CD4-positive, alpha-beta T cell treated with Interferon gamma for 1 hour (primary cell): ENCODE measurements around the gene DNAJC27.

Experiments
- DNase-seq: peaks from one replicate; pipeline ENCODE4 v3.0.0-alpha.2; 2020

The DNAJC27 gene

DNA sequence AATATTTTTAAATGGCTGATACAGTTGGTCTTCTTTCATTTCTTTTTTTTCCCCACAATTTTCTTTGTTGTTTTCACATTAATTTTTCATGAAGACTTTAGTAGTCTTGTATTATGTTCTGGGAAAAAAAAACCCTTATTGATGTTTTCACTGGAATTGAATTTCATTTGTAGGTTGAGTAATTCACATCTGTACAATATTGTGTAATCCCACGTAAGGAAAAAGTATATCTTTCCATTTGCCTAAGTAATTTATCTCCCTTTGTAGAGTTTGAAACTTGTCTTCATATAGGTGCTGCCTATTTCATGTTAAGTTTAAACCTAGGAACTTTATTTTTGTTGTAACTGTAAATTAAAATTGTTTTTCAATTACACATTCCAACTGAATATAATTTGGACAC, 2.0 kb downstream of the DNAJC27 start:
- DNase-seq, result no peak

DNA sequence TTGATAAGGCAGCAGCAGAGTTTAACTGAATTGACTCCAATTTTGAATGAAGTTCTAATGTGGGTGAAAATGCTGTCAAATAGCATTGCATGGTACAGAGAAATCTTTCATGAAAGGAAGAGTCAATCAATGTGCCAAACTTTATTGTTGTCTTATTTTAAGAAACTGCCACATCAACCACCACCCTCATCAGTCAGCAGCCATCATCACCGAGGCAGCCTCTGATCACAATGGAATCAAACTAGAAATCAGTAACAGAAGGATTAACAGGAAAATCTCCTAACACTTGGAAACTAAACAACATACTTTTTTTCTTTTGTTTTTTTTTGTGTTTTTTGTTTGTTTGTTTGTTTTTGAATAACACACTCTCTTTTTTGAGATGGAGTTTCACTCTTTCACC, 9.9 kb downstream of the DNAJC27 start:
- DNase-seq, result no peak

DNA sequence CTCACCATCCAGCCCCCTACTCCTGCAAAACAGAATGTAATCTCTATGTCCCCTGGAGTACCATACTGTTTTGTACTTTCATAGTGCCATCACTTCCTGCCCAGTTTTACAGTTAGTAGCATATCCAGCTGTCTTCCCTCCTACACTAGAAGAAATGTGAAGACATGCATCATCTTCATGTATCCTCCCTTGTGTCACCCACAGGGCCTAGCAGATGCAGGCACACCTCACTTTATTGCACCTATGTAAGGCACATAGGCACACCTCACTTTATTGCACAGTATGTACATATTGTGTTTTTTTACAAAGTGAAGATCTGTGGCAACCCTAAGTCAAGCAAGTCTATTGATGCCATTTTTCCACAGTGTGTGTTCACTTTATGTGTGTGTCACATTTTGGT, 12.0 kb downstream of the DNAJC27 start:
- no peak for DNase-seq

DNA sequence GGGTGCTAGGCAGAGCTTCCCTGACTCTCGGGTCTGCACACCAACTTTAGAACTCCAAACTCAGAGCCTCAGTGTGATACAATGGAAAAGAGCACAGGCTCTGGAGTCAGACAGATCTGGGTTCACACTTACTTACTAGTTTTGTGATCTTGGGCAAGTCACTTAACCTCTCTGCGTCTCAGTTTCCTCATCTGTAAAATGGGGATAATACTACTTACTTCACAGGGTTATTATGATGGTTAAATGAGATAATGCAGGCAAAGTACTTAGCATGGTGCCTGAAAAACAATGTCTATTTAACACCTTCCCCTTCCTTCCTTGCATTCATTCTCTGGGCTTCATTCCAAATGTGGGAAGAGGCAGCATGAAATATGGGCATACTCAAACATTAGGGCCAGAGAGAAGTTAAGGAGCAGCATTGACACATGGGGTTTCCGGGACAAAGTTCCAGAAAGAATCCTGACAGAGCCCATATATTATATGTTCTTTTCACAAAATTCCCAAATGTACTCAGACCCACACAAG, 13.3 kb downstream of the DNAJC27 start:
- DNase-seq, result no peak

DNA sequence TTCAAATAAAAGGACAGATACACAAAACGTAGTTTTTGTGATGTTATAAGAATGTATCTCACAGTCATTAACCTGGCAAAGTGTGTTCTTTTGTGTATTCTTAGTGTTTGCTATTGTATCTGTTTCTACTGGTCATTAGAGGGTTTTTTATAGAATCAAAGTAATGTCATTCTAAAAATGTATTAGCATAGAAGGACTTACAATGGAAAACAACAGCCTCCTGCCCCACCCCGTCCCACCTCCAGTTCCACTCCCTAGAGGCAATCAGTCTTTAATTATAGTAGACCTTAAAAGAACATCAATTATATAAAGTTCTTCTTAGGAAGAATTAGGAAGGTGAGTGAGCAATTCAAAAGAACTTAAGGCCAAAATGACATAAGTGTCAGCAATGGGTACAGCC, 13.8 kb downstream of the DNAJC27 start:
- no peak for DNase-seq

DNA sequence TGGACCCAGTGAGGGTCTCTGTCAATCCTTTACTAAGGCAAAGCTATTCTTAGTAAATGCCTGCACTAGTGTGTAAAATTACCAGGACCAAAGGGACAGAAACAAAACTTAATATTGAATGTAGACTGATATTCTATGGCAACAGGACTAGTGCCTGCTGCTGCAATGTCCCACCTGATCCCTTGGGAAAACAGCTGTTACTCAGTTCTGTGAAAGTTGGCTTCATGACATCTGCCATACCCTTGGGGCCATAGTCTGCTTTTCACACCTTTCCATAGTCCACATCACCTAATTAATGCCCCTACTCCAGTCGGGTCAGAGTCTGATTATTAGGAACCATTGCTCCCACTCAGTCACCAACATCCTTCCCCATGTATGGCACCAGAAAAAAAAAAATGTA, 14.5 kb downstream of the DNAJC27 start:
- DNase-seq, result no peak

DNA sequence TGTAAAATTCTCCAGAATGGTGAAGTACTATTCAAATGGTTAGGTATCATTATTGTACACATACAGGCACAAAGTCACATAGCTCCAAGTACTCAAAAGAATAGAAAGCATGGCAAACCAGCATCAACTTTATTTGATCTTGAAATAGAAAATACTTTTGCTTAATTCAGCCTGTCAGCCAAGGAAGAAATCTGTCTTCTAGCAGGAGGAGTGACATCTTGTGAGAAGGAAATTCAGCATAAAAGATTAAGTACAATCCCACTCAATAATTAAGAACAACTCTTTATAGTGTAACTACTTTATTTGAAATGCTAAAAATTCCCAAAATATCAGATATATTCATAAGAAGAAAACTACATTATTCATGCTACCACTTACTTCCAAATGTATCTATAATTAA, 15.8 kb downstream of the DNAJC27 start:
- no peak for DNase-seq

DNA sequence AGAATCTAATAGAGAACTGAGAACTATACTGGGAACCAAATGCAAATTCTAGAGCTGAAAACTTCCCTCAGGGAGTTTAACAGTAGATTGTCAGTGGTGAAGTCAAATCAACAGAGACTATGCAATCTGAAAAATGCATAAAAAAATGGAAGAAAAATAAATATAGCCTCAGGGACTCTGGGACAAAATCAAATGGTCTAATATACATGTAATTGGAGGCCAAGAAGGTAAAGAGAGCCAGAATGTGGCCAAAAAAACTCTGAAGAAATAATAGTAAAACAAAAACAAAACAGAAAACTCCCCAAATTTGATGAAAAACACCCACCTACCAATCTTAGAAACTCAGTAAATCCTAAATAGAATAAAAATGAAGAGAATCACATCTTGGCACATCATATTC, 16.5 kb downstream of the DNAJC27 start:
- DNase-seq, result no peak

DNA sequence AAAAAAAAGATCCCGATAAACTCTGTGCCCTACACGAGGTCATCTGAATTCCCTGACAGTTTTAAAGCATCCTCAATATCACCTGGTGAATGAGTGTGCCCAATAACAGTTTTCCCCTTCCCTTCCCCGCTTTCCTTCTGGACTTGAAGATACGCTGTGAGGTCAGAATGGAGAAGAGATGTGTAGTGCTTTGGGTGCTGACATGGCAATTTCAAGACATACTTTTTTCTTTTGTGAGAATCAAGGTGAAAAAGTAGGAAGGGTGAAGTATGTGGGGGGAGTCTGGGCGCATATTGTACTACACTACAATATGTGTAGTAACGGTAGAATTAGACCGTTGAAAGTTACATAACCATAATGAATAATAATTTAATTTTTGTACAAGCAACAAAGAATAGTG, 21.7 kb downstream of the DNAJC27 start:
- DNase-seq, result no peak

DNA sequence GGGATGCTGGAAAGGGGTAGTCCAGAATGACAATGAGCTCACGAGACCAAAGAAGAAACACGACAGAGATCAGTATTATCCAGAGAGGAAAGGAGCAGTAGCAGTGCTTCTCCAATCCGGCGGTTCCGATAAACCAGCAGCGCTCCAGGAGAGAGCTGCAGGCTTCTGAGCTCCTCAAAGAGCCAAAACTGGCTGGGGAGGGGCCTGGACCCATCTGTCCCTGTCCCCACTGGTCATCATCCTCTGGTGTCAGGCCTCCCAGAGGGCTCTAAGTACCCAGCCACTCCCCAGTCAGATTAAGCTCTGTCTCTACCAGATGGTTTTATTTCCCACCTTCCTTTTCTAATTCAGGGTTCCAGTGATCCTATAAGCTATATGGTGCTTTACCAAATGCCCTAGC, 23.2 kb downstream of the DNAJC27 start:
- DNase-seq, result no peak

DNA sequence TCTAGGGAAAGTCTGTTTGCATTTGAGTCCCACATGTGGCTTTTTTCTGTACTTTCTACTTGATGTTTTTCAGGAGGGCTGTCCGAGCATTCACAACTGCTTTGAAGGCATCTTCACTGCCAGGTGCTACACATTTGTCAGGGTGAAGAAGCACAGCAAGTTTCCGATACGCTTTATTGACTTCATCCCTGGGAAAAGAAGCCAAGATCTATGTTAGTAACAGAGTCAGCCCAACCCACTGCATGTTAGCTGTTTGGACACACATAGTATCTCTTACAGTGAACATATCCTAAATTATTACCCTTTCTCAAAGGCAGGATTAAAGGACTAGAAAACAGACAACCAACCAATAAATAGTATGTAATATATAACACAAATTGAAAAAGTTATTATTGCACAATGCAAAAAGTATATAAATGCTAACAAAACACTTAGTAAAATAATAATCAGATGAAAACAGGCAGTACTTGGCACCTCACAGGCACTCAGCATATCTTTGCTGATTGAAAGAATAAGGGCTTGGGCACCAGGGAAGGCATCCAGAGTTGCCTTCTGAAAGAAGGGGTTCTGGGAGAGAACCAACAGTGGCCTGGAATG, 24.1 kb downstream of the DNAJC27 start:
- DNase-seq, result no peak

DNA sequence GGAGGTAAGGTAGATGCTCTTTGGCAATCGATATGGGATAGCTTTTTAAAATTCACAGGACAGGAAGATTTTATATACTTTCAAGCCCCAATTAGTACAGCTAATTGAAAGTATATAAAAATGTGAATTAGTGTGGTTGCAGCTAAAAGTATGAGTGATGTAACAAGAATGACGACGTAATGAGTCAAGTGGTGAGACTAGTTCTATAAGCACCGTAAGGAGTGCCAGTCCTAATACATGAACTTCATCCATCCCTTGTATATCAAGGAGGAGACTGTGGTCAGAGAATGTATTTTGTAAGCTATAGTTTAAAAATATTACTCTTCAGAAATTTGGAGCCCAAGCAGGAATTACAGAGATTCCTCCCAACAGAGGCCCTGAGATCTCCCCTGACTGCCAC, 25.8 kb downstream of the DNAJC27 start:
- no peak for DNase-seq

DNA sequence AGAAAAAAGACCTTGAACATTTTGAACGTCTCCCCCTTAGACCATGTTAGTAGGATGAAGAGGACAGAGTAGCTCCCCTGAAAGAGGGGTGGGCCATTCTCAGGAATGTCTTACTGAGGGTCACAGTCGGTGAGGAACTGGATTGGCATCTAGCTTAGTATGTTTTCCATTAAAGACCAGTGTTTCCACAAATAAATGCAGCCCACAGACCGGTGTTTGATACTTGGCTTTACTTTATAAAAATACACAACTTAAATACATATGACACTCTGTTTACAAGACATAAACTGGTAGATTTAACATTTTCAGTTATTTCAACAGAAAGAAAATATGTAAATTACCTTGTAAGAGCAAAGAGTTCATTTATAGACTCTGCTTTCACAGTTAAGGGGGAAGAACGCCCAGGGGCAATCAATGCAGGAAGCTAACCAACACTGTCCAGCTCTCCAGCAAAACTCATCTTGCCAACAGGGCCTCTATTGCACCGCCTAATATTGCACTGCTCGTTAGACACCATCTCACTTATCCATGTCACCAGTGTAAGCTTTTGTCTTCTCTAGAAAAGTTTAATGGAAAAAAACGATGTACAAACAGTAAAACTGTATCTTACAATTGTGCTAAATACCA, 28.2 kb downstream of the DNAJC27 start:
- no peak for DNase-seq

DNA sequence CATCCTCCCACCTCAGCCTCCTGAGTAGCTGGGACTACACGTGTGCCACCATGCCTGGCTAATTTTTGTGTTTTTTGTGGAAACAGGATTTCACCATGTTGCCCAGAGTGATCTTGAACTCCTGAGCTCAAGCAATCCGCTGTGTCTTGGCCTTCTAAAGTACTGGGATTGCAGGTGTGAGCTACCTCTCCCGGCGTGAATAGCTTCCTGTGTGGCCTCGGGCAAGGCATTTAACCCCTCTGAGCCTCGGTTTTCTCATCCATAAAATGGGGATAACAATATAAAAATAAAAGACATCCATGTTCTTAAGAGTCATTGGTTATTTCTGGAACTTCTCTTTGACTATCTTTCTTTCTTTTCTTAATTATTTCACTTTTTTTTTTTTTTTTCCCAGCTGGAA, 32.4 kb downstream of the DNAJC27 start:
- no peak for DNase-seq

DNA sequence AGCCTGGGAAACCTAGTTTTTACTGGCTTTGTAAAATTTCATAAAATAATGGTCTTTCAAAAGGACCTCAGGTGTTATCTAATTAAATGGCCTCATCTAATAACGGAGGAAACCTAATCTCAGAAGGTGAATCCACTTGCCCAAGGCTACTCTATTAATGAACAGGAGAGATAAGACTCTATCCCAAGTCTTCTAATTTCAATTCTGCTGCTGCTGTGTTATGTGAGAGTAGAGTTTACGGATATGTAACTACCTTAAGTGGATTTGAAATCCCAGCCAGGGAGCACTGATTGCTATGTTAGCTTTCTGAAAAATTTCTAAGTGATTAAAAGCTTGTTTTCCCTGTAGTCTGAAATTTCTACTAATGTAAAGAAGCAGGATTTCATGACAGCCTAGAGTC, 34.5 kb downstream of the DNAJC27 start:
- DNase-seq, result no peak

DNA sequence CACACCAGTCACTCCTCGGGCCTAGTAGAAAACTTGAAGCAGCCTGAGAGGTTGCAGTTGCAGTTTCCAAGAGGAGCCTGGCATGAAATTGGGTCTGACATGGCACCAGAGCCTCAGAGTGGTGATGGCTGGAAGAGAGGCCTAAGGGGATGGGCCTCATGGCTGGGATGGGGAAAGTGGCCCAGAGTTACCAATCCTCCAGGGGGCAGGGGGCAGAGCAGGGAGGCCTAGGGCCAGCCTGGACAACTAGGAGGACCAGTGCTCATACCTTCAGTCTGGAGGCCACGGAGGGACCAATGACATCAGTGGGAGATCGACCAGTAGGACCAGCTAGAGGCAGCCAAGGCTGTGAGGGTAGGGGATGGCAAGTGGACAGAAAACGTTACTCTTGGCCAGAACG, 36.6 kb downstream of the DNAJC27 start:
- no peak for DNase-seq

DNA sequence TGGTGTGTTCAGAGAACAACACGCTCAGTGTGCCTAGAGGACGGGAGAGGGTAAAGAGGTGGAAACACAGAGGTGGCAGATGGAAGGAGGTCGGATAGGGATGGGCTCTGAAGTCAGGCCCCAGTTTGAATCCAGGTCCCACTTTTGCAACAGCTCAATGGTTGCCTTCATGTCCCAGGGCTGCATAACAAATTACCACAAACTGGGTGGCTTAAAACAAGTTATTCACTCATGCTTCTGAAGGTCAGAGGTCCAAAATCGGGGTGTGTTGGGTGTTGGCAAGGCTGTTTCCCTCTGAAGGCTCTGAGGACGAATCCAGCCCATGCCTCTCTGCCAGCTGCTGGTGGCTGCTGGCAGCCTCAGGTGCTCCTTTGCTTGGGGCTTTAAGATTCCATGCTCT, 39.0 kb downstream of the DNAJC27 start:
- DNase-seq, result no peak

DNA sequence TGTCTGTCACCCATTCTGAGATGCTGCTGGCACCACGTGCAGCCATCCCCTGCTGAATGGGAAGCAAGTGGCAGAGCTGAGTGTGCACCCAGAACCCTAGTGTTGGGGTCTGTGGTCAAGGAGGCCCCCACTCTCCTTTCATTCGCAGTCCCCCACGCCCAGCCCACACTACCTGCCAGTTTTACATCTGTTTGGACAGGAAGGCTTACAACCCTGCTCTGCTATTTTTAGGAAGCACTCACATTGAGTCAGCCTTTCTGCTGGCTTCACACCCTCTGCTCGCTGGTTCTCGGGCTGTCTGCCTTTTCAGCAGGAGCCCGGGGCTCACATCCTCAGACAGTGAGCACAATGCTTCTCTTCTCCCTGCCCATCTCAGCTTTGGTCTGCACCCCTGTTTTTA, 41.0 kb downstream of the DNAJC27 start:
- no peak for DNase-seq

DNA sequence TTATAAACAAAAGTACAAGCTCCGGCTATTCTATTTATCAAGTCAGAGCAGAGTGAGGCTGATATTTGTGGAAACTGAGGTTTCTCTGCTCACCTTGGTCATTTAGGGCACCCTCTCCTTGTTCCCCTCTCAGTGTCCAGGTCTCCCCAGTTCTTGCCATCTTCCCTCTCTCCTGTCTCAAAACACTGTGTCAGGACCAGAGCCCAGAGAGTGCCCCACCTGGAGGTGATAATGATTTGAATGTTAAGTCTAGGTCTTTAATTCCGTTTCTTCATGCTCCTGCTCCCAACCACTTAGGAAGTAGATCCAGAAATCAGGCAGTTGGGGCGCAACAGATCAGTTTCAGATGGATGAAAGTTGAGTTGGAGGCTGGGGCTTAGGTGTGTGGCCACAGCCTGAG, 42.5 kb downstream of the DNAJC27 start:
- DNase-seq, result no peak

DNA sequence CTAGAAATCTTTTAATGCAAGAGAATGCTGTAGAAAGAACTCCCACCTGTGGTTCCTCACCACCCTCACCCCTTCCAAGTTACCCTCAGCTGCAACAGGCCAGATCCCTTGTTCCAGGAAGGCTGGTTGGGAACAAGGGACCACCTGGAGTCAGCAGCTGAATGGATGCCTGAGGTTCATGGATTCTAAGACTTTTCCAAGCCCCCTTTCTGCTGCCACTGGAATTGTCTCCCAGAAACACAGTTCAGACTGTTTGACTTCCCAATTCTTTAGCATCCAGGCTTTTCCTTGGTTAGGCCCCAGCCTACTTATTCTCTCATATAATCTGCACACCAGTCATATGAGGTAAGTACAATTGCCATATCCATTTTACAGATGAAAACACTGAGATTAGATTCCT, 43.7 kb downstream of the DNAJC27 start:
- DNase-seq, result no peak

DNA sequence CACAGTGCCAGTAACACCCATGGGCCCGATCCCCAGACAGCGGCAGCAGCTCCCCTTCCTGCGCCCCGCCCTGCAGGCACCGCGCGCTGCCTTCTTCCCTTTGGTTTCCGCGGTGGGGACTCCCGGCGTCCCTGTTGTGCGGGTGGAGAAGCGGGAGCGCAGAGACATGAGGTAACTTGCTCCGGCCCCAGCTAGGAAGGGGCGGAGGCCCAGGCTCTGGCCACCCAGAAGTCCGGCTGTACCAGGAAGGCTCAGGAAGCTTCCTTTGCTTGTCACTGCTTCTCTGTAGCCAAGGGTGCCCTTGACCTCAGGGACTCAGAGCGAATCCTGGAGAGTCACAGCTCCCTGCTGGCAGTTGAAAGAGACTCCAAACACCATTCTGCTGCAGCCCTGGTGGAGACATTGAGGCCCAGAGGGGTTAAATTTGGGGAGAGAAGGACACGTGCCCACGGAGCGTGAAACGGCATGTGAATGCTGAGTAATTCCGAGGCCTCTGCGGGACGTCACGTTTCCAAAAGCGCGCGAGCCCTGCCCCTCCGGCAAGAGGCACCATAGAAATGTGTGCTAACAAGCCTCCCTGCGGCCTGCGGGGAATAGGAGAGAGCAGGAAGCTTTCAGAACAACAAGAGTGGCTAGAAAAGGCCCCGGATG, 45.0 kb downstream of the DNAJC27 start:
- no peak for DNase-seq

DNA sequence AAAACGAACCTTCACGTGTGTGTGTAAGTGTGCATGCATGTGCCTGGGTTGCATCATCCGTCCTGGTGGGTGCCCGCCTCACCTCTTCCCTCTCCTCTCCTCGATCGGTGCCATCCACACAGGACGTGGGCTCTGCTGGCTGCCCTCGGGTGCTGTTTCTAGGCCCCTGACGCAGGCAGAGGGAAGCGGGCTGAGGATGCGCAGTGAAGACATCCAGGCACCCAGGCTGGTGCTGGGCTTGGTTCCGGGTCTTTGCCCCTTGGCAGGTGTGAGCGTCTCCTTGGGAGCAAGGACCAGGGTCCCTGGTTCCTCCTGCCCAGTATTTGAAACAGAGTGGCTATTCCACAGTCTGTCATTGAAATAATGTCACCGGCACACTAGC, 45.5 kb downstream of the DNAJC27 start:
- no peak for DNase-seq

DNA sequence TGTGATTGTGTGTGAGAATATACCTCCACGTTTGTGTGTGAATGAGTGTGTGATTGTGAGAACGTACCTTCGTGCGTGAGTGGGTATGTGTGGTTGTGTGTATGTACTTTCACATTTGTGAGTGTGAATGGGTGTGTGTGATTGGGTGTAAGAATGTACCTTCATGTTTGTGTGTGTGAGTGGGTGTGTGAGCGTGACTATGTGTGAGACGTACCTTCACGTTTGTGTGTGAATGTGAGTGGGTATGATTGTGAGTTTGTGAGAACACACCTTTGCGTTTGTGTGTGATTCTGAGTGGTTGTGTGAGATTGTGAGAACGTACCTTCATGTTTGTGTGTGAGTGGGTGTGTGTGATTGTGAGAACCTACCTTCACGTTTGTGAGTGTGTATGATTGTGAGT, 45.9 kb downstream of the DNAJC27 start:
- no peak for DNase-seq

DNA sequence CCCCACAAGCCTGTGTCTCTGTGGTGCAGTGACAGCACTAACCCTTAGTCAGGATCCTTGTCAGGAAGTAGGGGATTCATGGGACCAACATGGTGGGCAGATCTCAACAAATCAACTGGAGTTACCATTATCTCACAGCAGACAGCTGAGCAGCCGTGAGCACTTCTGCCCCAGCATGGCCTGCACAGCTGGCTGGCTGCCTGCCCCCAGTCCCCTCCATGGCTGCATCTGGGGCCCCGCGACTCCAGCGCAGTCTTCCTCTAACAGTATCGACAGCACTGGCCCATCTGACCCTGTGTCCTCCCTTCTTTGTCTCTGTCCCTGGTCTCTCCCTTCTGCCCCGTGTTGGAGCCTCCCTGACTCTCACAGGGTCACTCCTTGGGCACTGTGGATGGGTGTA, 47.0 kb downstream of the DNAJC27 start:
- DNase-seq, result no peak

DNA sequence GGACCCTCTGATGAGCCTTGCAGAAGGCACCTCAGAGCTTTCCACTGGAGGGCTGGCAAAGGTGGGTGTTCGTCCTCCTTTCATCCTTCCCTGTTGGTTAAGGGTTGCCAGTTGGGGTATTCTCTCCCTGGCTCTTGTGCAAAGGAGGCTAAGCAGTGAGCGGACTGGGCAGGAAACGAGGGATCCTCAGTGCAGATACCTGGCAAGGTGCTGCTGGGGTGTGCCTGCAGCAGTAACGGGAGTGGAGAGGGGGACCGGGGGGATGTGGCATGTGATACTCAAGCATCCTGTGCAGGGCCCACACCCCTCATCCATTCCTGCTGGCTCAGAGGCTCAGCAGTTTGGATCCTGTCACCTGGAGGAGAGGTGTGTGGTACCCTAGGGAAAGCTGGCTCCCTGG, 47.5 kb downstream of the DNAJC27 start:
- no peak for DNase-seq
